GM18519 (cell line): ENCODE data around the gene CHKA.

Experiments used
- ATAC-seq: cut with Tn5 transposase; IDR thresholded peaks from one replicate; pipeline ENCODE4 v1.9.1; 2021; ENCODE audit warnings: mild to moderate bottlenecking, moderate library complexity; ENCODE audit not compliant: unreplicated experiment, low FRiP score

The CHKA gene

GRCh38 chr11:68017980-68018729, 103.0 kb downstream of the CHKA start:
- ATAC-seq: no peak

GRCh38 chr11:68016904-68017817, 104.0 kb downstream of the CHKA start:
- ATAC-seq: no peak

- ATAC-seq: no peak
Measured at GRCh38 chr11:68016161-68016903, 104.9 kb downstream of the CHKA start.

- no peak for ATAC-seq
Measured at GRCh38 chr11:68015467-68015866, 105.7 kb downstream of the CHKA start.

GRCh38 chr11:68014947-68015447, 106.2 kb downstream of the CHKA start:
- no peak for ATAC-seq

GRCh38 chr11:68014157-68014946, 106.8 kb downstream of the CHKA start:
- ATAC-seq: no peak

GRCh38 chr11:68013611-68014156, 107.5 kb downstream of the CHKA start:
- no peak for ATAC-seq

GRCh38 chr11:68012843-68013610, 108.2 kb downstream of the CHKA start:
- ATAC-seq: no peak

GRCh38 chr11:68012044-68012842, 108.9 kb downstream of the CHKA start:
- ATAC-seq: no peak

- no peak for ATAC-seq
Measured at GRCh38 chr11:68011051-68011943, 109.9 kb downstream of the CHKA start.

GRCh38 chr11:68010090-68011041, 110.8 kb downstream of the CHKA start, which contains the start of gene ALDH3B1:
Gene ALDH3B1 (plus strand): TSS chr11:68010327. CDS start chr11:68015298, 4,971 bp downstream.
- no peak for ATAC-seq

GRCh38 chr11:68009391-68010089, 111.6 kb downstream of the CHKA start:
- ATAC-seq: no peak

GRCh38 chr11:68008381-68009337, 112.5 kb downstream of the CHKA start:
- no peak for ATAC-seq
